Fibroblast of pulmonary artery (primary cell): Measurements from ENCODE around the gene AIFM1.

ENCODE experiments used
- DNase-seq: peaks from one replicate; pipeline ENCODE4 v3.0.0-alpha.2; 2010; ENCODE audit warnings: low read depth
- H3K4me3 ChIP-seq: replicated peaks from 2 replicates; pipeline ENCODE4 v1.5.1; 2011; ENCODE audit warnings: low read depth, mild to moderate bottlenecking, control low read depth, low read length, moderate library complexity
- TF ChIP-seq, protein P1 (sequence below): IDR thresholded peaks from 2 replicates; pipeline ENCODE4 v1.5.1; 2011; ENCODE audit warnings: mild to moderate bottlenecking, control low read depth, low read length, inconsistent platforms; ENCODE audit errors: missing control alignments

AIFM1 gene

DNA sequence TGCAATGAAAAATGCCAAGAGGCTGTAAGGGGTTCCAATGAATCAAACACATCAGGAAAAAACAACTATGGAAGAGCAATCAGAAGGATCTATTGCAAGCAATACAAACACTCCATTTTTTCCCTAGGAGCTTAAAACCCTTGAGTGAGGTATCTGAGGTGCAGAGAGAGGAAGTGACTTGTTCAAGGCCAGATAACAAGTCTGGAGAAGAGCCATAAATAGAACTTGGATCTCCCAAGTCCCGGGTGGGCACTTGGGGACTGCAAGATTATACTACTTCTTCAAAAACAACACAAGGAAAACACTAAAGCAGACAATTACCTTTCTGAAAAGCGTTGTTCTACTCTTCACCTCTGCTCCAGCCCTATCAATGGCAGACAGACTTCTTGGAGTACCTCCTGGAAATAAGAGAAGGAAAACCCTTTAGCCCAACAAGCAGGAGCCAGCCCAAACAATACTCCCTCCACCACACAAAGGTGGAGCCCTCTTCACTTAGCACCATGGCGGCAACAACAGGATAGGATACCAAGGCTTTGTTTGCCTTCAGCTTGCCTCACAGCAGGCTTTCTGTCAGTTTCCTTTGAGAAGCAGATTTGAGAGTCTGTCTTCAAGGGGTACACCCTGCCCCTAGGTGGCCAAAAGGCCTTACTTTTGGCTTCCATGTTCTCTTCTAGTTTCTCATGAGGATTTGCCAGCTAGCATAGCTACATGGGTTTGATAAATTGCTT is 26.0 kb downstream of the AIFM1 start:
- peak; percentile 18 for DNase-seq
- no peak overlapping the region for H3K4me3 ChIP-seq

DNA sequence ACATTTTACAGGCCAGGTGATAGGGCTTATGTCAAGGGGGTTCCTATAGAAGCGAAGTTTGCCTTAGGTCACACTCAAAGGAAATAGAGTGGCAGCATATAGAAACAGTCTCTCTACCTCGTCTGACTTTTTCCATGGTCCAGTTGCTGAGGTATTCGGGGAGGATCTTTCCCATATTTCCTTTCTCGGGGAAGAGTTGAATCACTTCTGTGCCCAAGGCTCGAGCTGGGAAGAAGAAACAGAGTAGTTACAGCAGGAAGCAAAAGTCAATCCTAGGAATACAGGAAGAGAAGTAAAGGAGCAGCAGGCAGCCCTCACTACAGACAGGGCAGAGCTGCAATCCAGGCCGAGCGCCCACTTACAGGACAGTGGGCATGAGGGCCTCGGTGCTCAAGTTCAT is 28.7 kb downstream of the AIFM1 start:
- H3K4me3 ChIP-seq = no peak overlapping the region
- TF ChIP-seq, protein P1, sequence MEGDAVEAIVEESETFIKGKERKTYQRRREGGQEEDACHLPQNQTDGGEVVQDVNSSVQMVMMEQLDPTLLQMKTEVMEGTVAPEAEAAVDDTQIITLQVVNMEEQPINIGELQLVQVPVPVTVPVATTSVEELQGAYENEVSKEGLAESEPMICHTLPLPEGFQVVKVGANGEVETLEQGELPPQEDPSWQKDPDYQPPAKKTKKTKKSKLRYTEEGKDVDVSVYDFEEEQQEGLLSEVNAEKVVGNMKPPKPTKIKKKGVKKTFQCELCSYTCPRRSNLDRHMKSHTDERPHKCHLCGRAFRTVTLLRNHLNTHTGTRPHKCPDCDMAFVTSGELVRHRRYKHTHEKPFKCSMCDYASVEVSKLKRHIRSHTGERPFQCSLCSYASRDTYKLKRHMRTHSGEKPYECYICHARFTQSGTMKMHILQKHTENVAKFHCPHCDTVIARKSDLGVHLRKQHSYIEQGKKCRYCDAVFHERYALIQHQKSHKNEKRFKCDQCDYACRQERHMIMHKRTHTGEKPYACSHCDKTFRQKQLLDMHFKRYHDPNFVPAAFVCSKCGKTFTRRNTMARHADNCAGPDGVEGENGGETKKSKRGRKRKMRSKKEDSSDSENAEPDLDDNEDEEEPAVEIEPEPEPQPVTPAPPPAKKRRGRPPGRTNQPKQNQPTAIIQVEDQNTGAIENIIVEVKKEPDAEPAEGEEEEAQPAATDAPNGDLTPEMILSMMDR = no peak

More for the DNA sequence above, 26.0 kb downstream of the AIFM1 start:
- TF ChIP-seq, protein P1 = no peak

DNA sequence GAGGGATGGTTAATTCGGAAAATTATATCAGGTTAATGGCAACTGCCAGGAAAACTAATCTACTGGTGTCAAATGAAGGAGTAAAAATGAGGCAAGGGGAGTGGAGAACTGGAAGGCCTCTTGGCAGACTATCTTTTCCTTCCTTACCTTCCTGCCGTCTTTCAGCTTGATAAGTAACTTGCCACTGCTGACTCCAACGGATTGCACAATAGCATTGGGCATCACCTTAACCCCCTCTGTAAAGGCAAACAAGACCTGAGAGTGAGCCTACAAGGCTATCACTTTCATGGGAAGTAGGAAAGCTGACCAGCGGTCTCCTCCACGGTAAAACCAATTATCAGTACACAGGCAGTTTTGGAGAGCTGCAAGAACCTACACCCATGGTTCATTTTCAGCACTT is 29.1 kb downstream of the AIFM1 start:
- no peak overlapping the region for H3K4me3 ChIP-seq
- TF ChIP-seq, protein P1 = no peak
- DNase-seq = no peak

More for the DNA sequence above, 28.7 kb downstream of the AIFM1 start:
- DNase-seq = no peak

DNA sequence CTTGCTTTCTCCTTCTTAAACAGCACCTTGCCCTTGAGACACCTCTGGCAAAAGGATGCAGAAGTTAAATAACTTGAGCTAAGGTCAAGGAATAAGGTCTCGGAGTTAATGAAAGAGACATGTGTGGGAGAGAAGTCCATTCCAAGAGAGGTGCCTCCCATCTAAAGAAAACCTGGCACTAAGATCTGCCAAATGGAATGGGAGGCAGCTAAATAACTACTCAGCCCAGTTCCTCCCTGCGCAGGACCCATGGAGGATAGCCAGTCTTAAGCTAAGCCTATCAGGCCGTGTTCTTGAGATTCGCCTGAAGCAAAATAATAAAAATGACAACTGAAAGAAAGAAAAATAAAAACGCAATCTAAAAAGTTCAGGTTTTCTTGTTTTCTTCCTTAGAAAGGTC is 34.7 kb downstream of the AIFM1 start:
- no peak overlapping the region for H3K4me3 ChIP-seq
- DNase-seq = no peak
- TF ChIP-seq, protein P1 = no peak

DNA sequence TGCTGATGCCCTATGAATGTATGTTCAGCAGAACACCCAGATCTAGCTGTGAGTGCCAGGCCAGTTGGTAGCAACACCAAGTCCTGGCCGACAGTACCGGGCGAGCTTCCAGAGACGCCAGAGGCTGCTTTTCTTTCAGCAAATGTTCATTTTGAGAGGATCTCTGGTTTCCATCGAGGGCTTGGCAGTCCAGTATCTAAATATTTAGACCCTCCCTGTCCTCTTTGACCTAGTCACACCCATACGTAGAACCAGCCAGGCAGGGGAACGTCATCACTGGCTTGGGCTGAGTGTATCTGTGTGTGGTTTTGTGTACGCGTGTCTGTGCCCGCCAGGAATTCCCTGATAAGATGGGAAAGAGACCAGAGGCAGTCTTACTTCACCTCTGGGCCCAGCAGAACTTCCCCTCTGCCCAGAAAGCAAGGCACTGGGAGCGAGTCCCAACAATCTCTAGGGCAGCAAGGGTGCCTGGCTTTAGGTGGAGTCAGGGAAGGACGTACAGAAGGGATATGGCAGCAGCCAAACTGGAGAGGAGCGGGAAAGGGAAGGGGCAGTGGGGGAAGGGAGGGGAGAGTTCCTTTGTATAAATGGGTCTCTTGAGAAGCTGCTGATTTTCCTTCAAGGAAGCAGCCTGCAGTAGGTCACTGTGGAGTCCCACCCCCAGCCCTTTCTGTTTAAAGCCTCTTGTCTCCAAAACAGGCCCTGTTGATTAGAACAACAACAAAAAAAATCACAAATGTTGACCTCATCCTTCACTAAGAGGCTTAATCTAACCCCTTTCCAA is 40.4 kb downstream of the AIFM1 start:
- peak; percentile 83 for DNase-seq
- TF ChIP-seq, protein P1 = no peak
- H3K4me3 ChIP-seq = no peak overlapping the region

DNA sequence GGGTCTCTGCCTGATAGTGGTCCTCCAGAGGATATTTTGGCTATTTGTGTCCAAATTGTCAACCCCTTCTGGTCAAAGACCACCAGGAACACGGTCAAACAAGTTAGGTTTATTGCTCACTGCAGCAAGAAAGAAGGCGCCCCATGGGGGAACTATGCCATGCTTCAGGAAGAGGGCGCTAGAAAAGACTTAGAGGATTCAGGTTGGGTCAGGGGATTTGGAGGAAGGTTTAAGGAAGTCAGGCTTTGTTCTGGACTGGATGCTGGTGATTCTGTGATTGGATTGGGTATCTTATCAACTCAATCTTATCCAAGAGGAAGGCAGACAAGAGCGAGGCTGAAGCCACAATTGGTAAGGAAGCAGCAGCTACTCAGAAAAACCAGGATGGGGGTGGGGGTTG is 41.1 kb downstream of the AIFM1 start:
- no peak for DNase-seq
- TF ChIP-seq, protein P1 = no peak
- no peak overlapping the region for H3K4me3 ChIP-seq
